SK-N-SH (cell line): ENCODE measurements around the gene ARHGEF39.
"Not testable (repeated sequence)": the region's sequence is repeated elsewhere in the genome, so short reads cannot be mapped to it uniquely, and the experiment has no call there.

Experiments used
- CTCF ChIP-seq: fragments of 200-600 bp; sonication (generic); IDR thresholded peaks from 2 replicates; pipeline ENCODE4 v1.6.1; 2017; ENCODE audit warnings: antibody characterized with exemption, mild to moderate bottlenecking, moderate library complexity
- EP300 ChIP-seq, 2 experiments: IDR thresholded peaks; 2 replicates each; pipeline versions ENCODE4 v1.4.0 to v1.6.1; 2012; ENCODE audit warnings: borderline replicate concordance in 1 of 2, low read depth in 1 of 2, low read length in 1 of 2
- FOXM1 ChIP-seq: IDR thresholded peaks from 2 replicates; pipeline ENCODE4 v1.4.0; 2012; ENCODE audit warnings: low read depth, mild to moderate bottlenecking
- GABPA ChIP-seq: IDR thresholded peaks from 2 replicates; pipeline ENCODE4 v1.4.0; 2012; ENCODE audit warnings: low read depth, mild to moderate bottlenecking
- GATA2 ChIP-seq: sonication (generic); formaldehyde crosslinking; IDR thresholded peaks from 2 replicates; pipeline ENCODE4 v1.5.0; 2020; ENCODE audit warnings: mild to moderate bottlenecking, missing genetic modification reagents
- MXI1 ChIP-seq: IDR thresholded peaks from 2 replicates; pipeline ENCODE4 v1.6.1; 2012; ENCODE audit warnings: mild to moderate bottlenecking, low read depth, low read length, improper control_type of control experiment
- POLR2AphosphoS5 ChIP-seq: IDR thresholded peaks from 2 replicates; pipeline ENCODE4 v1.6.1; 2012; ENCODE audit warnings: low read depth, low read length
- RAD21 ChIP-seq: IDR thresholded peaks from 2 replicates; pipeline ENCODE4 v1.6.1; 2012; ENCODE audit warnings: mild to moderate bottlenecking, low read length
- SMC3 ChIP-seq: IDR thresholded peaks from 2 replicates; pipeline ENCODE4 v1.6.1; 2012; ENCODE audit warnings: low read depth, low read length, improper control_type of control experiment
- TAF1 ChIP-seq: IDR thresholded peaks from 2 replicates; pipeline ENCODE4 v1.6.1; 2012; ENCODE audit warnings: low read depth, mild to moderate bottlenecking, low read length, moderate library complexity, borderline replicate concordance
- TEAD4 ChIP-seq: IDR thresholded peaks from 2 replicates; pipeline ENCODE4 v1.4.0; 2012; ENCODE audit warnings: mild to moderate bottlenecking, borderline replicate concordance; ENCODE audit not compliant: insufficient read depth
- USF2 ChIP-seq: fragments of 150-350 bp; IDR thresholded peaks from 2 replicates; pipeline ENCODE4 v1.6.1; 2017; ENCODE audit warnings: antibody characterized with exemption, low read length, low read depth, borderline replicate concordance
- YY1 ChIP-seq: IDR thresholded peaks from 2 replicates; pipeline ENCODE4 v1.4.0; 2012; ENCODE audit warnings: low read depth, mild to moderate bottlenecking
- TF ChIP-seq, protein P1 (sequence below): IDR thresholded peaks from 2 replicates; pipeline ENCODE4 v1.4.0; 2012; ENCODE audit warnings: low read depth

- not testable (repeated sequence) for TF ChIP-seq CTCF; POLR2AphosphoS5; USF2; SMC3; TAF1; GABPA; TEAD4; YY1; RAD21; MXI1; EP300 (IDR thresholded peaks at IDR 0.05; ENCODE audit: borderline replicate concordance in 1 of 2, low read depth in 1 of 2, low read length in 1 of 2); FOXM1; GATA2 (CRISPR knock-in tag)
- TF ChIP-seq, protein P1, sequence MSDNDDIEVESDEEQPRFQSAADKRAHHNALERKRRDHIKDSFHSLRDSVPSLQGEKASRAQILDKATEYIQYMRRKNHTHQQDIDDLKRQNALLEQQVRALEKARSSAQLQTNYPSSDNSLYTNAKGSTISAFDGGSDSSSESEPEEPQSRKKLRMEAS = not testable (repeated sequence)
Measured at GRCh38 chr9:35636877-35637246, 28.1 kb downstream of the ARHGEF39 start.
